Cerebellar nuclear complex (tissue), 1 donor: Measurements from ENCODE around the gene FAT1.

Experiments used
- DNase-seq, 2 experiments: peaks; one replicate each; lab custom pipeline; 2025; lab: John Stamatoyannopoulos, UW

FAT1 gene

DNA sequence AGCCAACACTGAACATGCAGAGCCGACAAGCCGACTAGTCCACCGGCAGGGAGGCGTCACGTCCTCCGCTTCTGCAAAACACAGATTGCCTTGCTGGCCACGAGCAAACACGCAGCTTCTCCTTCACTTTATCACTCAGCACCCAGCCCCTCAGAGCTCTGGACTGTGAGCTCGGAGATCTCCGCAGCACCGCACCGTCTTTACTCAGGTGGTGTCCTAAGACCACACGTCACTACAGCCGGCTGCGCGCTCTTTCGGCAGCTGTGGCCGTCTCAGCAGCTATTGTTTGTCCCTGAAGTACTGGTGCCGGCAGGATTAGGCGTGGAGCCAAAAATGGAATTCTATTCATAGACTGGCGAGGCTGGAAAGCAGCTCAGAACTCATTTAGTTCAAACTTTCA lies 72.0 kb downstream of the FAT1 start:
- peak in 1 of 2 experiments; percentile 36 for DNase-seq

DNA sequence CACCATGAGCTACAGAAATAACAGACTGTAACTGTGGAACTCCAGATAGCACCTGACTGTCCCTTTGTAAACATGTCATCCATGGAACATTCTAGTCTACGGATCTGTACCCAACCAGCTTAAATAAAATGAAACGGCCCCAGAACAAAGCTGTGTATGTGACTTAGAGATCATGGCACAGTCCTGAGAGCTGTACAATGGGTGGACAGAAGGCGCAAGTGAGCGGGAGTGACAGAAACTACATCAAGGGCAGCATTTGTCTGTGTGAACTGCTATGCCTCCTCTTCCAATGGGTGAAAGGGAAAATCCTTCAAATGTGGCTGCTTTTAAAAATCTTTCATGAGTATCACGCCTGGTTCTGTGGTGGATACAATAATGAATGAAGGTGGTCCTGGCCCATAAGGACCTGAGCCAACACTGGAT lies 72.5 kb downstream of the FAT1 start:
- DNase-seq, result no peak

DNA sequence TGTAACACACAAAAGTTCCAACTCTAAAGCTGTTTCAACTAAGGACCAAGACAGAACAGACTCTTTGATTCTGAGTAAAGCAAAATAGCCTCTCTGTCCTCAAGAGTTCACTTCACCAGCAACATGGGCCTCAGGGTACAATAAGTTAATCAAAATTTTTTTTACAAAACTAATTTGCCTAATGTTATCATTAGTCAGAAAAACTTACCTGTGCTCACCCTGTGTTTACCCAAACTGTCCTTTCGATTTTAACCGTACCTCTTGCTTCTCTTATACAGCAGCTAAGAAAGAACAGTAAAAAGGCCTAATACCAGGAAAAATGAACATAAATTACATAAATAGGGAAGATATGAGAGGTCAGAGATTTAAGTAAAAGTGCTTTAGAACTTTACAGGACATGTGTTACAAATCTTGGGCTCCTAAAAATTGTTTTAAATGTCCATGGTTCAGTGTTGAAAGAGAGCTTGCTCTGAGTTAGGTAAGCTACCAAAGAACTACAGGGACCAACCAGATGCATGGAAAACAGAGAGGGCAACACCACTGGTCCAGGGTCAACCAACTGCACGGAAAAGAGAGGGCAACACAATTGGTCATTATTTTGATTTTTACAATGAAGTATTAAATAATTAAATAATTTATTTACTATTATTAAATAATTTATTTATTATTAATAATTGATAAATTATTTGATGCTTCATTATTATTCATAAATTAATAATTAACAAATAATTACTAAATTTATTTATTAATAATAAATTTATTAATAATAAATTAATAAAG lies 73.1 kb downstream of the FAT1 start:
- no peak for DNase-seq

DNA sequence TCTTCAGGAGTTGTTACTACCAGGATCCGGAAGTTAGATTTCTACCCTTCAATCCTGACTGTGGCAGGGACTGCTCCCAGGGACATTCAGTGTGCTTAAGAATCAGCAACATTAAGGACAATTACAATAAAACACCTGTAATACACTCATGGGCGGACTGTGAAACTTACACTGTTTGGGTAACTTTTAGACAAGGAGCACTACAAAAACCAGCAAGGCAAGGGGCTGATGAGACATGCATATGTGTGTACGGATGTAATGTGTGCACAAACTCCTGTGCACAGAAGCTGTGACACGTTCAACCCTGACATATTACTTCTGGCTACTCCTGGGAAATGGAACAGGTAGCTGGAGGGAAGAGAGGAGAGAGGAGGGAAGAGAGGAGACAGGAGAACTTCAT lies 75.8 kb downstream of the FAT1 start:
- no peak for DNase-seq

DNA sequence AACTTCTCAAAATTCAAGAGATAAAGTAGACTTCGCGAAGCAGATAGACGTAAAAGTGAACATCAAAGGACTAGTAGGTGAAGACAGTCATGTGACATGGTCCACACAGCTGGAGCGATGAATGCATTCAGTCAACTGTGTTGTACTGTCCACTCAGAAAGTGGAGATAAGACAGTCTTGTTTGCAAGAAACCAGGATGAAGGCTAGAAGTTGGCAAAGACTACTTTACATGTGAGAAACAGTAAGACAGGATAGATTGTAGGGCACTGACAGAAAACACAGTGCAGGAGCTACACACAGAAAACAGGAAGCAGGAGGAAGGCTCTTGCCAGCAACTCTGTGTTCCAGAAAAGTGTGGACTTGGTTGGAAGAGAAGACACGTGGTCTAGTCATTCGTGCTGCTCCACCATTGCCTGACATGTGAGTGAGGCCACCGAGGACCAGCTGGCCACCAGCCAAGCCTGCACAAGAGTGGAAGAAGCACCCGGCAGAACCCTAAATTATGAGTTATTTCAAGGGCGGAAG lies 78.9 kb downstream of the FAT1 start:
- no peak for DNase-seq

DNA sequence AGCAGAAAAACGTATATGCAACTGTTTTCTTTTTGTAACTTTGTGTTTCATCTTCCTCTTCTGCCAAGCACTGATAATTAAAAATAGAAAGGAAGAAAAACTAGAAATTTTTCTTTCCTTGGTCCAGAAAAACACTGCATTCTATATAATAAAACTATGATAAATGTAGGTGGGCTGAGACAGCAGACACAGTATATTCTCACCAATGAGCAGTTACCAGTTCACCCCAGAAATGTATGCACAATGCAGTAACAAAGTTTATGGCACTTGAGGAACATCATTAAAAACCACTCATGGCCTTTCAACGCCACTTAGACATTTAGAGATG lies 79.4 kb downstream of the FAT1 start:
- no peak for DNase-seq

DNA sequence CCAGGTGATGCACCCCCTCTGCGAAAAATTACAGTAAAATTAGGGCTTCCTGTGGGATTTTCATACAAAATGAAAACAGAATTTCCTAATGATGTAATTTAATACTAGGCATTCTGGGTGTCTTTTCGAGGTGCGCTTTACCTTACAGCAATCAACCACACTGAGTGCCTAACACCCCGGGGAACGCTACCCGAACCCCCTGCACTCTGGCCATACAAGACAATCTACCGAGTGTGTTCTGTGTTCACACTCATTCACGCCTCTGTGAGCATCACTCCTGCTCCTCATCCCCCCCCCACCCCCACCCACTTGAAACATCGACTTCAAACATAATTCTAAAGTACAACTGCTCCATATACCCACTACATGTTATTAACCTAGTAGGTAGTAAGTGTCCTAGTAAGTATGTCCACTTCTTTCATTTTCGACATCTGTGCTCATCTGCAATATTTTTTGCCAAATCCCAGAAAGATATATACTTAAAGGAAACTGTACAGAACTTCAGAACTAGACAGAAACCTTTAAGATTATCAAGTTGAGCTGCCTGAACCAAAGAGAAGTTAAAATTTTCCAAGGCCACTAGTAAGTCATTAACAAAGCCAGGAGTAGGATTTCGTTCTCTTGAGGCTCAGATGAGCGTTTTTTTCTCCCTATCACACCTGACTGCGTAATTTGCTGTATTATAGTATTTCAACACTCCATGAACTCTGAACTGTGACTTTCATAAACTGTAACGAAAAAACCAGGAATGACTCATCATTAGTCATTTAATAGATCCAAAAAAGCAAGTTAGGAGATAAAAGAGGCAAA lies 80.0 kb downstream of the FAT1 start:
- DNase-seq, result no peak

DNA sequence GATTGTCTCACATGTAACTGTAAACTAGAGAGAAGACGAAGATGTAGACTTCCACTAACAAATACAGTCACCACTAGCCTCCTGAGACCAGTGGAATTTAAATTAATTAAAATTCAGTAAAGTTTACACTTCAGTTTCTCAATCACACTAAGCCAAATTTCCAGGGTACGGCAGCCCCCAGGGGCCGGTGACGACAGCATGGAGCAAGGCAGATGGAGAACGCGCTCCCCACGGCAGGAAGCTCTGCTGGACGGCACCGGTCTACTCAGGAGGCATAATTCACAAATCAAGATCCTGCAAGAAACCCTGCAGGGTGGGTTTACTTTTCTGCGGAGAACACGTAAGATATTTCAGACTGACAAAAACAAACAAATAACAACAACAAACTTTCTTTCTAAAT lies 80.7 kb downstream of the FAT1 start:
- no peak for DNase-seq

DNA sequence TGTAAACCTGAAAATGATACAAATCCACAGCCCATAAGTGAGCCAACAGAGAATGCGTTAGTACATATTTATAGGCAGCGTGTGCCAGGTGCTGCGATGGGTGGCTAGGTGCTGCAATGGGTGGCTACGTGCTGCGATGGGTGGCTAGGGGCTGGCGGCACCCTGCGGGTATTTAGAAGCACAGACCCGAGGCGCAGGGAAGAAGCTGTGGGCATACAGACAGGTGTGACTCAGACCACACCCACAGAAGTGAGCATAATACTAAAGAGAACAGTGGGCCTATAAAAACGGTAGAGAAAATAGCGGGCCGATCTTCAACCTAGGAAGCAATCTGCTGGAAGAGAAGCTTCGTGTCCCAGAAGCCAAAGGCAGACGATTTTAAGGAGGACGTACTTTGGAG lies 81.1 kb downstream of the FAT1 start:
- no peak for DNase-seq

DNA sequence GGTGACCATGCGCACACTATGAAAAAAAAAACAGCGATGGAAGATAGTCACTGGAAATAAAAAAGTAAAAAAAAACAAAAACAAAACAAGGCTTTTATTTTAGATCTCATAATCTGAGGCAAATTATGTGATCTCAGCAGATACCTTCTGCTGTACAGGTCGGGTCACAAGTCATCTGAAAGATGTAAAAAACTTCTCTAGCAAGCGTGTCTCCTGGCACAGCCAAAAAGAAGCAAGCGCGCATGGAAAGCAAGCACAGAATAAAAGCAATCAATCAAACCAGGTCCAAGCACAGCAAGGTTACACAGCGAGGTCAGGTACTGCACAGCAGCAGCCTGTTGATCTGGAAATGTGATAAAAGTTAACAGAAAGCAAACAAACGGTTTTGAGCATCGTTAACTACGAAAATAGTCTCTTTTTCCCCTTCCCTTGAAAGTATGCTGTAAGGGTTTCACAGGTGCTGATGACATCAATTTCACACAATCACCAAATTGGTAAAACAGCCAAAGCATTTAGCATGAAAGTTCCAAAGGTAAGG lies 89.0 kb downstream of the FAT1 start:
- DNase-seq, result no peak

DNA sequence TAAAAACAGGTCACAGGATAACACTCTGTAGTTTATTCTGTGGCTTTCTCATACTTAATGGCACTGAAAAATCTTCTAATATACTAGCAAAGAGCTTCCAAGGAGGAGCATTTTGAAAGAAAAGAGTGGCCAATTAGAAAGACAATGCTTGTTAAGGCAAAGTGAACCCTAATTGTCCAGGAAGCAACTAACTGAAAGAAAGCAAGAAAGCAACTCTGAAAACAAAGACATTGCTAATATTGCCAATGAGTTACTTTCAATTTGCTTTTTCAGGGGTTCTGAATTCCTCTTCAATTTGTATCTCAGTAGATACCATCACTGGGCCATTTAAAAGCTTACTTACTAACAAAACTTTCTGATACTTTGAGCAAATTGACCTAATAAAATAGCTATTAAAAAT lies 89.8 kb downstream of the FAT1 start:
- DNase-seq, result no peak

DNA sequence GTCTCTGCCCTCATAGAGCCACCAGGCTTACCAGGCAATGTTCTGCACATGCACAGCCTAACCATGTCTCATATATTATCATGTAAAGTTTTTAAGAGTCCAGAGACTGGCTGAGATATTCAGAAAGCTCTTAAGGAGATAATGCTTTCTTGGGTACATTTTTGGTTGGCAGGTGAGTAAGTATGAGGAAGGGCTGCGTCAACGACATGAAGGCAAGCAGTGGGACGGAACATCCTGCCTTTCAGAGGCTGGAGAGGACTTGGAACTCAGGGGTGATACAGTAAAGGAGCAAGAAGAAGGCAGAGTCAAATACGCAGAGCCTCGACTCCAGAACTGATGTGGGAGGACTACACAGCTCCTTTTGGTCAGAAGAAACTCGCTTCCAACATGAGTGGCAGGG lies 93.5 kb downstream of the FAT1 start:
- no peak for DNase-seq

DNA sequence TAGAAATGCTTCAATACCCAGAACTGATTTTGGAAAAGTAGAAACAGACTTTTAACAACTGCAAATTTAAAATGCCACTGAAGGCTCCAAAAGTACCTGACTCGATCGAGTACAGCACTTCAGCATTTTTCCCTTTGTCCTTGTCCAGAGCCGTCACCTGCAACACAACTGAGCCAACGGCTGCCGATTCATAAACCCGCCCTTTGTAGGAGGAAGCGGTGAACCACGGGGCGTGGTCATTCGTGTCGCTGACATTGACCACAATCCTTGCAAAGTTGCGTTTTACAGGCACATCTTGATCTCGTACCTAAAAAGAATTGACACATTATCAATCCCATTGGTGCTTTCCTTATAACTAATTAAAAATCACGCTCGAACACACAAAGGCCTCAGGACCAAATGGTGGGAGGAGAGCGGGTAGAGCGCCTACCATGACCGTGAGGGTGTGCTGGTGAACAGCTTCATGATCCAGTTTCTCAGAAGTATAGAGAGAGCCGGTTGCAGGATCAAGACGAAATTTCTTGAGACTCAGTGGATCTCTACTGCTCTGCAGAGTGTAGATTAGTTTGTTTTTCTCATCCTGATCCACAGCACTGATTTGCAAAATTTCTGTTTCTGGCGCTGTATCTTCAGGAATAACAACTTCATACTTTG lies 95.5 kb downstream of the FAT1 start:
- DNase-seq, result no peak

DNA sequence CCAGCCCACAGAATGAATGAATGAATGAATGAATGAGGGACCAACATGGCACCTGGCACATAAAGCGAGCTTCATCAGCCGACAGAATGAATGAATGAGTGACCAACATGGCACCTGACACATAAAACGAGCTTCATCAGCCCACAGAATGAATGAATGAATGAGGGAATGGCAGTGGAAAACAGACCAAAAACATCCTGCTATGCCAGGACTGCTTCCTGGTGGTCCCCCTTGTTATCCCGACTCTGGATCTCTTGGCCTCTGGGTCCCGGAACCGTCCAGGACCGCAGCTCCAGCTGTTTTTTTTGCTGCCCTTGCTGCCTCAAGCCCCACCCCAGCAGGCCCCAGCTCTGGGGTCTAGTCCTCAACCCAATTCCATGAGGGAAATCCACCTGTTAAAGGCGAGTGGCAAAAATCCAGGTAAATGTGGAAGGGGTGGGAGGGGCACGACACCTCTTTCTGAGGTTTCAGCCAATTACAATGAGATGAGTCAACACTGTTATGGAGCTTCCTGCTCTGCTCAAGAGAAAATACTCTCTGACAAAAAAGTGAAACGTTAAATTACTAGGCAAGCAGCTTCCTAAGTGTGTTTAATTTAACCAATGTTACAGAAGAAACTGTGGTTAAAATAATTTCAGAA lies 96.3 kb downstream of the FAT1 start:
- no peak for DNase-seq

DNA sequence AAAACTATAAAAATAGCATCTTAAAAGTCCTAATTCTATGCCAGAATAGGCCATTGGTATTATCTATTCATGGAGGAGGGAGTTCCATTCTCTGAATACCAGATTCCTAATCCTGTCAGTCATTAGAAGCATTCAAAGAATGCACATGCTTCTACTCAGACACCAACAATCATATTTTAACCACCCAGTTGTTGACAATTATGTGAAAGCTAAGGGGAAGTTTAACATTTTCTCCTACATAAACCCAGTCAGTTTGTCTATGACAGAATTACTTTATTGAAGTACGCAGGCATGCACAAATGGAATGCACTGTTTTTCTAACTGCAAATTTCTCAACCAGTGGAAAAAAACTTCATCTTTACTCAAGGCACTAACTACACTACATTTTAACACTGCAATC lies 98.7 kb downstream of the FAT1 start:
- no peak for DNase-seq

DNA sequence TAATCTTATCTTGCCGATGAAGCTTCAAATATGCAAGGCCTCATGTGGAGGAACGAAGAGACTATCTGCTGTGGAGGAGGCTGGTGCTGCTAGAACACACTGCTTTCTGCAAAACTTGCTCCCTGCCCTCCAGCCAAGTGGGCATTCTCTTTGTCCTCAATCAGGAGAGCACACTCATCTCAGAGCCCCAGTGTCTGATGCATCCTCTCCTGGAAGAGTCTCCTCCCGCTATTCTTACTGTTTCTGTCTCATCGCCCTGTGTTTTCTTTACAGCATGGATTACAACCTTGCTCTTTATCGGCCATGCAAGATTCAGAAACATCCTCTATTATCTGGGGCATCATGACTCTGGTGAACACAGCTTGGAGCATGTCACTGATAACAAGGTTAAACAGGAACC lies 100.1 kb downstream of the FAT1 start:
- DNase-seq, result no peak

DNA sequence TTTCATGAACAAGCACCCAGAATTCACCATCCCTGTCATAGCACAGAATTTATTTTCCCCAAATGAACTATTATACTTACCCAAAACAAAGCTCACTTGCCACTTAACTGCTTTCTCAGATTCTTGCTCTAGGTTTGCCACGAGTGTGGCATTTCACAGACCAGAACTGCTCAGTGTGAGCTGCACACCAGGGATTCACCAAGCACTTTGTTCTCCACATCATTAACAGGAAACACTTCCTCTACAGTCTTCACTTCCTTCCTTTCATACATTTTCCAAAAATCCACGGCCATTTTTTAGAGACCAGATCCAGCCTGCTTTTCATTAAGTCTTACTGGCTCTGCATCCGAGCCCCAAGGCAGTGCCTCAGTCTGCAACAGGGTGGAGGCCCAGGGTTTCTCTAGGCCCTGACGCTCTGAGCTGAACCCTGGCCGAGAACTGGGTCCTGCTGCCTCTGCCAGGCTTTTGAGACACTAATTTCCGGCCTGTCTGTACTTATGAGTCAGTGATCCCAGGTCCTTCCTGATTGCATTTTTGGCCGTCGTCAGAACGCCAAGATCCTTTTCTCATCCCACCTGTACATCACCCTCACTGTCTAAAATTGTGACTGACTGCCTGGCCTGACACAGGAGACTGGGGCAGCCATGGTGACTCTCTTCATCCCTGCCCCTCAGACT lies 100.7 kb downstream of the FAT1 start:
- no peak for DNase-seq

DNA sequence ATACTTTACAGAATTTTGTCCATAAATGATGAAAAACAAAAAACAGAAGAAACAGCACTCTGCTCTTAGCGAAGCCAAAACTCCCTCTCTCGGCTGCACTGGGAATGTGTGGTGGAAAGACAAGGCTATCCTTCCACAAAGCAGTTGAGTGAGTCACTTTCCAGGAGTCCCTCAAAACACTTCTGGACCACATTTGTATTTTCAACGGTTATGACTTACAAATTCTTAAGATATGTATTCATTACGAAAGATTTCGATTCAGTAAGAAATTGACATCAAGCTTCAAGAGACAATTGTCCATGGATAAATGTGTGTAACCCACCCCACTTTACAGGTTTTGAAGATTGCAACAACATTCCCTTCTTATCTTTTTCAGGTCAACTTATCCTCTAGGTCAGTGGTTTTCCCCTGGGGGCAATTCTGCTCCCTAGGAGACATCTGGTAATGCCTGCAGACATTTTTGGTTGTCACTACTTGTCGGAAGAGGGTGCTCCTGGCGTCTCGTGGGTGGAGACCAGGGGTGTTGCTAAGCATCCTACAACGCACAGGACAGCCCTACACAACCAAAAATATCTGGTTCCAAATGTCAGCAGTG lies 101.6 kb downstream of the FAT1 start:
- DNase-seq, result no peak

DNA sequence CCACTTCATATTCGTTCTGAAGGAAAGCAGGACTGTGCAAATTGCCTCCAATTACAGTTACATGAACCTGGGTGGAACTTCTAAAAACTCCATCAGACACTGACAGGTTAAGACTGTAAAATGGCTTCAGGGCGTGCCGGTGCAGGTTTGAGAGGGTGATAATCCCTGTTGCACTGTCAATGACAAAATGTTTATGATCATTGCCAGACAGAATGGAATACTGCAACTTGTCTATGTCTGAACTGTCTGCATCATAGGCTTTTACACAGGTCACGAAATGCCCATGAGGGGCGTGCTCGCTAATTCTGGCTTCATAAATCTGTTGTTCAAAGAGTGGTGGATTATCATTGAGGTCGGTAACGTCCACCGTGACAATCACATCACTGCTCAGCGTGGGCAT lies 104.6 kb downstream of the FAT1 start:
- no peak for DNase-seq

DNA sequence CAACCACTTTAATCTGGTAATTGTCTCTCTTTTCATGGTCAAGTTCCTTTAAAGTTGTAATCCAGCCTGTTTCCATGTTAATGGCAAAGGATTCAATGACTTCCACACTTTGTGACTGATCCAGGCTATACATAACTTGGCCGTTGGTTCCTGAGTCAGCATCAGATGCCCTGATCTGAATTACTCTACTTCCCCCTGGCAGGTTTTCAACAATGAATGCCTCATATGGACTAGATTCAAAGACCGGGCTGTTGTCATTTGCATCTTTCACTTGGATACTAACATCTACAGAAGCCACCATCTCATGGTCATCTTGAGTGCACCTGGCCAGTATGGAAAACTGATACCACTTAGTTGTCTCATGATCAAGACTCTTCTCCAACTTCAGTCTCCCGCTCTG lies 105.7 kb downstream of the FAT1 start:
- no peak for DNase-seq

DNA sequence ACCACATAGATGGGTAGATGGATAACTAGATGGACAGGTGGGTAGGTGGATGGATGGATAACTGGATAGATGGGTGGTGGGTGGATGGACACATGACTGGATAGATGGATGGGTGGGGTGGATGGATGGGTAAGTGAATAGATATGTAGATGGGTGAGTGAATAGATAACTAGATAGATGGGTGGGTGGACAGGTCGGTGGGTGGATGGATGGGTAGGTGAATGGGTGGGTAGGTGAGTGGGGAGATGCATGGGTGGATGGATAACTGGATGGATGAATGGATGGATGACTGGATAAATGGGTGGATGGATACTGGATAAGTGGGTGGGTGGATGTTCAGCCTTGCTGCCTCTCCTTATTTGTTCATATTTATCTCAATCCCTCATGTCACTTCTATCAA lies 116.2 kb downstream of the FAT1 start:
- DNase-seq, result no peak
